GM19025 (cell line): ENCODE measurements around the gene LYPD8.

ENCODE experiments used
- ATAC-seq: cut with Tn5 transposase; IDR thresholded peaks from one replicate; pipeline ENCODE4 v1.9.1; 2021; ENCODE audit warnings: mild to moderate bottlenecking, low read depth, moderate library complexity; ENCODE audit not compliant: unreplicated experiment

Gene LYPD8

DNA sequence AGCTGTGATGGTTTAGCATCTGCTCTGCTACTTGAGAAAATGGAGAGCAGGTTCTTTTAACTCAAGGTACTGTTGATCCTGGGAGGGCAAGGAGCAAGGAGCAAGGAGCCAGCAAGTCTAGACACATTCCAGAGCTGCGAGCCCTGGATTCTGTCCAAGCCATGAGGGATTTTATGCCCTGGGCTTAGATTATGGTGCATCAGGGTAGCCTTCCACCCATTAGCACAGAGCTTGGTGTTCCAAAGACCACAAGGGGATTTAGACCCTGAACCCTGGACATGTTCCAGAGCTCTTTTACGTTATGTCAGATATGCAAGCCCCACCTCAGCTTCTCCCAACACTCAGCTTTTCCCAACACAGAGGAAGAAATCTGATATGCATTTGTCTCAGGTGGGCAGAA is 51.0 kb downstream of the LYPD8 start:
- ATAC-seq: no peak

DNA sequence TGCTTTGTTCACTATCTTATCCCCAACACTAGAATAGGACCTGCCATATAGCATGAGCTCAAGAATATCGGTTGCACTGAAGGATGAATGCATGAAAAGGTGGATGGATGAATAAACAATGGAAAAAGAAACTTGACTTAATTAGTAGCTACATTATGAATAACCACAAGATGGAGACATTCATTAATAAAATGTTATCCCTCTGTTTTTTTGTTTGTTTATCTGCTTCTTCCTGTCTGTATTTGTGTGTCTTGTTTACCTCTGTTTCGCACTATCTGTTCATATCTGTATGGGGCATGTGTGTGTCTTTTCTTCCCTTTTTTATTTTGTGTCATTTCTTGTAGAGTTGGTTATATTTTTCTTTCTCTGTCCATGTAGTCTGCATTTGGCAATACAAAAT is 51.9 kb downstream of the LYPD8 start:
- no peak for ATAC-seq

DNA sequence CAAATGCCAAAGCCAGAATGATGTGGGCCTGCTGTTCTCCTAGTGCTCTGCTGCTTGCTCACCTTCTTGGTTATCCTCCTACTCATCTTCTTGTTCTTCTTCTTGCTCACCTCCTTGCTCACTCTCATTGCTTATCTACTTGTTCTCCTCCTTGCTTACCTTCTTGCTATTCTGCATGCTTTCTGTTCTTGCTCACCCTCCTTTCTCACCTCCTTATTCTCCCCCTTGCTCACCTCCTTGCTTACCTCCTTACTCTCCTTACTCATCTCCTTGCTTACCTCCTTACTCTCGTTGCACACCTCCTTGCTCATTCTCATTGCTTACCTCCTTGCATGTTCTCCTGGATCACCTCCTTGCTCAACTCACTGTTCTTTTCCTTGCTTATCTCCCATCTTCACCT is 52.8 kb downstream of the LYPD8 start, which contains the start of gene OR14I1:
Gene OR14I1 (minus strand): TSS at position 53 of the 400 bp plus-strand sequence.
- ATAC-seq: no peak

DNA sequence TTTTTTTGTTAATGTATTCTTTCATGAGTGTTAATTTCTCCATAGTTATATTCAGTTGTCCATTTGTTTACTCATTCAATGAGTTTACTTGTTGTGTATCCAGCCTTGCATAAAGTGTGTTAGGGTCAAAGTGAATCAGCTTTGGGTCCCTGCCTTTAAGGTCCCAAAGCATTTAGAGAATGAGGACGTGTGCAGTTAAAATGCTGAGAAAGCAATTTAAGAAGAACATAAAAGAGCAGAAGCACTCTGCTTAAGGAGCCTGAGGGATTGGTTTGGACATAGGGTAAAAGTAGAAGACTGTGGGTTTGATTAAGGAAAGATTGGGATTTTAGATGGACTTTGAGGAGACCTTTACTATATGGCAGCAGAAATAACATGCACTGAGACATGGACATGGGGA is 56.5 kb downstream of the LYPD8 start:
- no peak for ATAC-seq

DNA sequence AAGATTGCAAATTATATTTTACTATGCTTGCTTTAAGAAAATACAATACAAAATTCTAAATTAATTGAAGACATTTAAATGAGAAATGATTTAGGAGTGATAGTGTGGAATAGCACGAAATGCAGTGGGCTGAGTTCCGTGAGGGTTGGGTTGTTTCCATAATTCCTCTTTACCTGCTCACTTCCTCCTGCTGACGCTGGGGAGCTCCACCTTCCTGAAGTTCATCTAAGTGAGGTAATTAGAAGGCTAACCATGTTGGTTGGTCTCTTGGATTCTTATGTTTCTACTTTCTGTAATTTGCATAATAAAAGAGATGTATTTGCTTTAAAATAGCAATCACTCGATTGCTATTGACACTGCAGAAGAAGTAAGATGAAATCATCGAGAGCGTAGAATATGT is 57.7 kb downstream of the LYPD8 start:
- ATAC-seq: no peak

DNA sequence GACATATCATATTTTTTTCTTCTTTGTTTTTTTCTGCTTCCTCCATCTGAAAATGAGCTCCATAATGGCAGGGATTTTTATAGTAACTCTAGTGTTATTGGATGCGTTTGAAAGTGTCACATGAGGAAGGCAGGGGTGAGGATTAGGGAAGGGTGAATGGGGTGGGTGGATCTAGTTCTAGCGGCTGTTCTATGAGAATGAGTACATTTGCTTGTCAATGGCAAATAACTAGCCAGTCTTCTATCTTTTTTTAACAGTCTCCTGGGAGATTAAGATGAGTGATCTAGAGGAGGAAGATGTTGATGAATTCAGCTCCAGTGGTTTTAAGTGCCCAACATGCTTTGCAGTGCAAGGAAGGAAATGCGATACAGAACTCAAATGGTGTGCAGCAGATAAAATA is 58.8 kb downstream of the LYPD8 start:
- no peak for ATAC-seq

DNA sequence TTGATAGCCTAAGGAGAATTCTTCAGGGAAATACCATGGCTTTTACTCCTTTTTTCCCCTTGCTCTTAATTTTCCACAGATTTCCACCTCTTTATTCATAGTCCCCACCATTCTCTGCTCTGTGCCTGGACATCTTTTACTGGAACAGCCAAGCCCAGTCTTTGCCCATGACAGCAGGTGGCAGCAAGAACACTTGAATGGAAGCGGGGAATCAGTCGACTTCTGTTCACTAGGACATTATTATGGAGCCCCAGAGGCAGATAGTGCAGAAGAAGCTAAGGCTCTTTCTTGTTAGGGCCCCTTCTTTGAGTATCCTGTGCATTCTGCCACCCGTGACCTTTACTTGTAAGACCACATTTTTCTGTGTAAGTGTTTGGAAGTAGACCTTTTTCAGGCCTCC is 59.3 kb downstream of the LYPD8 start:
- ATAC-seq: no peak

DNA sequence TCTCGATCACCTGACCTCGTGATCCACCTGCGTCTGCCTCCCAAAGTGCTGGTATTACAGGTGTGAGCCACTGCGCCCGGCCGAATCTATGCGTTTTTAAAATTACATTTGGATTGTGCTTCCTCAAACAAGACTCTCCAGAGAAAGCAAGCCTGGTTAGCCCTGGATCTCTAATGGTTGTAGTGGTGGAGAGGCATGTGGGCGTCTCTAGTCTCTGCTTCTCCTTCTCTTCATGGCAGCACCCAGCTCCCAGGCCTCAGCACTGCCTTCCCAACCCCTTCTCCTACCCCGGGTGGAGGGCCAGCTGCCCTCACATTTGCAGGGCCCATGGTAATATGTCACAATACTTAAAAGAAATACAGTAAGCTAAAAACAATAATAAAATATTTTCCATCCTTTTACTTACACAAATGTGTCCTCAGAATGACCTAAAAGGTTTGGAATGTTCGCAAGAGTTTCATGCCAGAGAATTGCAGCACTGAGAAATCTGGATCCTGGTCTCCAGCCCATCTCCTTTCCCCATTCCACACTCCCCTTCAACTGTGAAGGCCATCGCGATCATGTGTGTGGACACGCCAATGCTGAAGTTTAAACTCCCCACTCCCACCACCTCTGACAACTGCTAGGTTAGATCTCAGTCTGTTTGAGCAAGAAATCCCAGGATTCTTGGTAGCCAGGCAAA is 60.0 kb downstream of the LYPD8 start:
- ATAC-seq: no peak

DNA sequence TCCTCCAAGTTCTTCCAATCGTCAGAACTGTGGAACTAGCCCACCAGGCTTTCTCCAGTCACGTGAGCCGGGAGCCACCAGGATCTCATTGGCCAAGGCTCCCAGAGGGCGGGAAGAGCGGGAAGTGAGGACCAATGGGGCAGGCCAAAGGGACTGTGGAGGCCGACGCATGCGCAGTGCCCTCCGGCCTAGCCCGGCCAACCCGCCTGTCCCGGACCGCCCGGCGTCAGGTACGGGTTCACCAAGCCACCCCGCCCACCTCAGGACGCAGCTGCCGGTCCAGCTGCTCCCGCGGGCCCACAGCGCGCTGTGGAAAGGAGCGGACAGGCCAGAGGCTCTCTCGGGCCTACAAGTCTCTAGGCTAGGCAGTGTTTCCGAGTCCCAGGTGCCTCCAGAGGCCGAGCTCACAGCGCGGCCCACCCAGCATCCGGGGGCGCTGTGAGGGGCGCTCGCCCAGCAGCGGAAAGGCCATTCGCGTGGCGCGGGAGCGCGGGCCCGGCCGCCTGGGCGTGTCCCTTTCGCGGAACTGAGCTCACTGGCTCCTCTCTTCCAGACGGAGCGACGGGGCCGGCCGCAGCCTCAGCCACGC is 63.9 kb downstream of the LYPD8 start:
- ATAC-seq: no peak
